Measurements from ENCODE around the gene MB. TPM values are rescaled to one million over a fixed set of nuclear protein-coding genes. Genes with fewer than 3 reads are reported as not detected.

Gene MB
- polyA plus RNA-seq, 3 donors: 1.3 to 19.2 (median 16.2) TPM

GRCh38 chr22:35621451-35621850 lies 4.3 kb upstream of the MB start:
- 67 to 84% (median 73%) methylated on average over 6 of the region's 6 CpGs for WGBS, 3 donors
- no peak overlapping the region for H3K27ac ChIP-seq (ENCODE audit: low read depth, low read length)

GRCh38 chr22:35620624-35621251 lies 3.6 kb upstream of the MB start:
- H3K27ac ChIP-seq (ENCODE audit: low read depth, low read length): no peak overlapping the region

GRCh38 chr22:35619336-35620094 lies 2.4 kb upstream of the MB start:
- no peak overlapping the region for H3K27ac ChIP-seq (ENCODE audit: low read depth, low read length)
- WGBS, 3 donors: 83 to 96% (median 93%) methylated on average over 13 of the region's 13 CpGs

More at GRCh38 chr22:35620624-35621251, 3.6 kb upstream of the MB start:
- 86 to 89% (median 88%) methylated on average over 15 of the region's 15 CpGs for WGBS, 3 donors

- no peak overlapping the region for H3K27ac ChIP-seq (ENCODE audit: low read depth, low read length)
- 86 to 97% (median 96%) methylated on average over 1 of the region's 1 CpG for WGBS, 3 donors
Measured at GRCh38 chr22:35618427-35619223, 1.5 kb upstream of the MB start.

- WGBS, 3 donors: 38 to 68% (median 41%) methylated on average over 7 of the region's 7 CpGs
- no peak overlapping the region for H3K27ac ChIP-seq (ENCODE audit: low read depth, low read length)
Measured at GRCh38 chr22:35616043-35616442, 1.1 kb downstream of the MB start.

- H3K27ac ChIP-seq (ENCODE audit: low read depth, low read length): no peak overlapping the region
- 58 to 73% (median 63%) methylated on average over 6 of the region's 6 CpGs for WGBS, 3 donors
Measured at GRCh38 chr22:35615156-35615555, 2.0 kb downstream of the MB start.

GRCh38 chr22:35614404-35614803 lies 2.7 kb downstream of the MB start:
- 90 to 100% (median 97%) methylated on average over 2 of the region's 2 CpGs for WGBS, 3 donors
- no peak overlapping the region for H3K27ac ChIP-seq (ENCODE audit: low read depth, low read length)

- no peak overlapping the region for H3K27ac ChIP-seq (ENCODE audit: low read depth, low read length)
- WGBS, 3 donors: 84 to 91% (median 90%) methylated on average over 12 of the region's 12 CpGs
Measured at GRCh38 chr22:35612903-35613302, 4.2 kb downstream of the MB start.

GRCh38 chr22:35611891-35612576 lies 5.1 kb downstream of the MB start:
- H3K27ac ChIP-seq (ENCODE audit: low read depth, low read length): no peak overlapping the region

GRCh38 chr22:35611200-35611890 lies 5.8 kb downstream of the MB start:
- 82 to 90% (median 87%) methylated on average over 6 of the region's 6 CpGs for WGBS, 3 donors
- no peak overlapping the region for H3K27ac ChIP-seq (ENCODE audit: low read depth, low read length)

More at GRCh38 chr22:35611891-35612576, 5.1 kb downstream of the MB start:
- 64 to 68% (median 66%) methylated on average over 8 of the region's 8 CpGs for WGBS, 3 donors

GRCh38 chr22:35610741-35611140 lies 6.4 kb downstream of the MB start:
- H3K27ac ChIP-seq (ENCODE audit: low read depth, low read length): no peak overlapping the region
- WGBS, 3 donors: 83 to 94% (median 90%) methylated on average over 10 of the region's 10 CpGs

- WGBS, 3 donors: 75 to 83% (median 78%) methylated on average over 4 of the region's 4 CpGs
- H3K27ac ChIP-seq (ENCODE audit: low read depth, low read length): no peak overlapping the region
Measured at GRCh38 chr22:35609761-35610160, 7.4 kb downstream of the MB start.

- WGBS, 3 donors: 90 to 95% (median 91%) methylated on average over 9 of the region's 9 CpGs
- H3K27ac ChIP-seq (ENCODE audit: low read depth, low read length): no peak overlapping the region
Measured at GRCh38 chr22:35609261-35609660, 7.9 kb downstream of the MB start.

- WGBS, 3 donors: 85 to 88% (median 87%) methylated on average over 11 of the region's 11 CpGs
- no peak overlapping the region for H3K27ac ChIP-seq (ENCODE audit: low read depth, low read length)
Measured at GRCh38 chr22:35608088-35608487, 9.0 kb downstream of the MB start.

- WGBS, 3 donors: 89 to 96% (median 89%) methylated on average over 8 of the region's 8 CpGs
Measured at GRCh38 chr22:35606916-35607315, 10.2 kb downstream of the MB start.

GRCh38 chr22:35605851-35606481 lies 11.2 kb downstream of the MB start:
- 73 to 76% (median 74%) methylated on average over 13 of the region's 13 CpGs for WGBS, 3 donors
- no peak overlapping the region for H3K27ac ChIP-seq (ENCODE audit: low read depth, low read length)

More at GRCh38 chr22:35606916-35607315, 10.2 kb downstream of the MB start:
- H3K27ac ChIP-seq (ENCODE audit: low read depth, low read length): no peak overlapping the region

GRCh38 chr22:35605369-35605680 lies 11.8 kb downstream of the MB start:
- WGBS, 3 donors: 80 to 85% (median 84%) methylated on average over 2 of the region's 2 CpGs
- H3K27ac ChIP-seq (ENCODE audit: low read depth, low read length): no peak overlapping the region

All from adipose tissue (tissue), 3 donors.